ENCODE data around the gene GCSAML.

The GCSAML gene

DNA sequence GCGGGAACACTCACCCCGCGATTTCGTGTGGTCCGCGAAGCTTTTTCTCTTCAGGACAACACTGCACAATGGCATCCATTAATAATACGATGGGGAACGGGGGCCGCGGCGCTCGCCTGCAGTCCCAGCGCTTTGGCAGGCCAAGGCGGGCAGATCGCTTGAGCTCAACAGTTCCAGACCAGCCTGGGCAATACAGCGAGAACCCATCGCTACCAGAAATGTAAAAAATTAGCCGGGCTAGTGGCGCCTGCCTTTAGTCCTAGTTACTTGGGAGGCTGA is 30.4 kb upstream of the GCSAML start:
- no peak for TF ChIP-seq FOXP2 (optimal IDR thresholded peaks at IDR 0.05; ENCODE audit: borderline replicate concordance, extremely low read depth, extremely low read length, insufficient read depth)
- TF ChIP-seq TAF1 (IDR thresholded peaks at IDR 0.05; ENCODE audit: borderline replicate concordance, insufficient read depth, low read length) = no peak
- no peak for TF ChIP-seq POLR2AphosphoS5 (IDR thresholded peaks at IDR 0.05; ENCODE audit: low read depth, low read length)
- no peak for TF ChIP-seq SIN3A (IDR thresholded peaks at IDR 0.05; ENCODE audit: borderline replicate concordance, insufficient read depth, low read length)
- TF ChIP-seq, protein P1, sequence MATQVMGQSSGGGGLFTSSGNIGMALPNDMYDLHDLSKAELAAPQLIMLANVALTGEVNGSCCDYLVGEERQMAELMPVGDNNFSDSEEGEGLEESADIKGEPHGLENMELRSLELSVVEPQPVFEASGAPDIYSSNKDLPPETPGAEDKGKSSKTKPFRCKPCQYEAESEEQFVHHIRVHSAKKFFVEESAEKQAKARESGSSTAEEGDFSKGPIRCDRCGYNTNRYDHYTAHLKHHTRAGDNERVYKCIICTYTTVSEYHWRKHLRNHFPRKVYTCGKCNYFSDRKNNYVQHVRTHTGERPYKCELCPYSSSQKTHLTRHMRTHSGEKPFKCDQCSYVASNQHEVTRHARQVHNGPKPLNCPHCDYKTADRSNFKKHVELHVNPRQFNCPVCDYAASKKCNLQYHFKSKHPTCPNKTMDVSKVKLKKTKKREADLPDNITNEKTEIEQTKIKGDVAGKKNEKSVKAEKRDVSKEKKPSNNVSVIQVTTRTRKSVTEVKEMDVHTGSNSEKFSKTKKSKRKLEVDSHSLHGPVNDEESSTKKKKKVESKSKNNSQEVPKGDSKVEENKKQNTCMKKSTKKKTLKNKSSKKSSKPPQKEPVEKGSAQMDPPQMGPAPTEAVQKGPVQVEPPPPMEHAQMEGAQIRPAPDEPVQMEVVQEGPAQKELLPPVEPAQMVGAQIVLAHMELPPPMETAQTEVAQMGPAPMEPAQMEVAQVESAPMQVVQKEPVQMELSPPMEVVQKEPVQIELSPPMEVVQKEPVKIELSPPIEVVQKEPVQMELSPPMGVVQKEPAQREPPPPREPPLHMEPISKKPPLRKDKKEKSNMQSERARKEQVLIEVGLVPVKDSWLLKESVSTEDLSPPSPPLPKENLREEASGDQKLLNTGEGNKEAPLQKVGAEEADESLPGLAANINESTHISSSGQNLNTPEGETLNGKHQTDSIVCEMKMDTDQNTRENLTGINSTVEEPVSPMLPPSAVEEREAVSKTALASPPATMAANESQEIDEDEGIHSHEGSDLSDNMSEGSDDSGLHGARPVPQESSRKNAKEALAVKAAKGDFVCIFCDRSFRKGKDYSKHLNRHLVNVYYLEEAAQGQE (IDR thresholded peaks at IDR 0.05; ENCODE audit: insufficient read depth in 1 of 2, low read depth in 2 of 2, low read length in 2 of 2) = no peak

DNA sequence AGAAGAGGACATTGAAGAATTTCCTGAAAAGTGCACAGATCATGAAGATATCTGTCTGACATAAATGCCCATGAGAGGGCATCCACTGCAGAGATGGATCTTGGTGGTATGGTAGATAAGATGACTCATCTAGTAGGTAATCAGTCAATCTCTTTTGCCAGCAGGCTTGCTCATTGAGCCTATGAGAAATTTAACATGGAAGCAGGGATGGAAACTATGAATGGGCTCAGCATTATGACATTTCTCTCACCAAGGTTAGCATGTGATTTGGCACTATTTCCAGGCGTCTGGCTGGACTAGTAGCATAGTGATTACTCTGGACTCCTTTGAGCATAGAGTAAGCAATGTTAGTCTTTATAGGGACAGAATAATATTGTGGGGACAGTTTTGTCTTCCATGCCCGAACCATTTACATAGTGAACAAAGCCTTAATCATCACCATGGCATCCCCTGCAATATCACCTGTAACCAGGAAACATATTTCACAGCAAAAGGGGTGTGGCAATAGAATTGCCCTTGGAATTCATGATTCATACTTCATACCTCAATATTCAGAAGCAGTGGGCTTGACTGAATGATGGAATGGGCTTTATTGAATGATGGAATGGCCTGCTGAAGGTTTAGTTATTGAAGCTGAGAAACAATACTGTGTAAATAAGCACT is 20.0 kb upstream of the GCSAML start:
- TF ChIP-seq FOXP2 (optimal IDR thresholded peaks at IDR 0.05; ENCODE audit: borderline replicate concordance, extremely low read depth, extremely low read length, insufficient read depth) = no peak
- TF ChIP-seq SIN3A (IDR thresholded peaks at IDR 0.05; ENCODE audit: borderline replicate concordance, insufficient read depth, low read length) = no peak
- TF ChIP-seq TAF1 (IDR thresholded peaks at IDR 0.05; ENCODE audit: borderline replicate concordance, insufficient read depth, low read length) = no peak
- no peak for TF ChIP-seq POLR2AphosphoS5 (IDR thresholded peaks at IDR 0.05; ENCODE audit: low read depth, low read length)

DNA sequence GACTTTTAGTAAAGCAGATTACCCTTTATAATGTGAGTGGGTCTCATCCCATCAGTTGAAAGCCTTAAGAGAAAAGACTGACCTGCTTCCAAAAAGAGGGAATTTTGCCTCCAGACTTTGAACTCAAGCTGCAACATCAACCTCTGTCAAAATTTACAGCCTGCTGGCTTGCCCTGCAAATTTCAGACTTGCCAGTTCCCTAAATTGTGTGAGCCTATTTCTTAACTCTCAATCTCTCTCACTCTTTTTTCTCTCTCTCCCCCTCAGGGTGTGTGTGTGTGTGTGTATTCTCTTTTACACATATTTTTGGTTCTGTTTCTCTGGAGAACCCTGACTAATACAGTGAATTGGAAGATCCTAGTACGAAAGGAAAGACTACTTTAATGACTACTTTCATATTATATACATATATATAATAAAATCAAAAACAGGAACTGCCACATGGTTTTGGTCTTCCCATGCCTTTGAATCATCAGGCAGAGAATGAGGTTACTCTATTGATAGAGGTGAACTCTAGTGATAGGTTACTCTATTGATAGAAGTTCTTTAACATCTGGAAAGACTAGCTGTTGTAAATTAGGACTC is 19.1 kb upstream of the GCSAML start:
- TF ChIP-seq TAF1 (IDR thresholded peaks at IDR 0.05; ENCODE audit: borderline replicate concordance, insufficient read depth, low read length) (no peak), POLR2AphosphoS5 (IDR thresholded peaks at IDR 0.05; ENCODE audit: low read depth, low read length) (no peak), SIN3A (IDR thresholded peaks at IDR 0.05; ENCODE audit: borderline replicate concordance, insufficient read depth, low read length) (no peak), FOXP2 (optimal IDR thresholded peaks at IDR 0.05; ENCODE audit: borderline replicate concordance, extremely low read depth, extremely low read length, insufficient read depth) (no peak)
- TF ChIP-seq, protein P1 (IDR thresholded peaks at IDR 0.05; ENCODE audit: insufficient read depth in 1 of 2, low read depth in 2 of 2, low read length in 2 of 2) = no peak

DNA sequence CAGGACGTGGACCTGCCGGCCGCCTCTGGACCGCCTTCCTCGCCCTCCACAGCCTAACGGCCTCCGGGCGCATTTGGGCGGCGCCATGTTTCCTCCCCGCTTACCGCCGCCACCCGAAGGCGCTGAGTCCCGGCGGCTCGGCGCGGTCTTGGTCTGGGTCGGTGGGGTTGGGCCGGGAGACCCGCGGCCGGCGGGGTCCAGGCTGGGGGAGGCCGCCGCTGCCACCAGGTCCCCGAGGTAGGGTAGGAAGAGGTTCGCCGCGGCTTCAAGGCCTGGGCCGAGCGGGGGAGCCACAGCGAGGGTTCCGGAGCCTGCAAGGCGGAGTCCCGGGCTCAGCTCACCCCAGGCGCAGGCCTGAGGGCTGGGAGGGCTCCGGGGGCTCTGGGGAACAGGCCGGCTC is 18.1 kb upstream of the GCSAML start:
- TF ChIP-seq POLR2AphosphoS5 (IDR thresholded peaks at IDR 0.05; ENCODE audit: low read depth, low read length) (no peak), FOXP2 (optimal IDR thresholded peaks at IDR 0.05; ENCODE audit: borderline replicate concordance, extremely low read depth, extremely low read length, insufficient read depth) (no peak)

DNA sequence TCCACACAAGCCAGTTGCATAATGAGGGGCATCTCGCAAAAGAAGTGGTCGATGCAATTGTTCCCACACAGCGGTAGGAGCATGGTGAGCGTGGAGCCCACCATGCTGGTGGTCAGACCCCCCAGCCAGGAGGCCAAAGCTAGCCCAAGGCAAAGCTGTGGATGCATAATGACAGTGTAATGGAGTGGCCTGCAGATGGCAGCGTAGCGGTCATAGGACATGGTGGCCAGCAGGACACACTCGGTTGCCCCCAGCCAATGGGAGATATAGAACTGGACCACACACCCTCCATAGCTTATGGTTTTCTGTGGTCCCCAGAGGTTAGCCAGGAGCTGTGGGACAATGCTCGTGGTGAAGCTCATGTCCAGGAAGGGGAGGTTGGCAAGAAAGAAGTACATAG is 17.0 kb upstream of the GCSAML start:
- TF ChIP-seq SIN3A (IDR thresholded peaks at IDR 0.05; ENCODE audit: borderline replicate concordance, insufficient read depth, low read length) = no peak
- TF ChIP-seq TAF1 (IDR thresholded peaks at IDR 0.05; ENCODE audit: borderline replicate concordance, insufficient read depth, low read length) = no peak
- TF ChIP-seq POLR2AphosphoS5 (IDR thresholded peaks at IDR 0.05; ENCODE audit: low read depth, low read length) = no peak
- no peak for TF ChIP-seq FOXP2 (optimal IDR thresholded peaks at IDR 0.05; ENCODE audit: borderline replicate concordance, extremely low read depth, extremely low read length, insufficient read depth)
- TF ChIP-seq, protein P1 (IDR thresholded peaks at IDR 0.05; ENCODE audit: insufficient read depth in 1 of 2, low read depth in 2 of 2, low read length in 2 of 2) = no peak

DNA sequence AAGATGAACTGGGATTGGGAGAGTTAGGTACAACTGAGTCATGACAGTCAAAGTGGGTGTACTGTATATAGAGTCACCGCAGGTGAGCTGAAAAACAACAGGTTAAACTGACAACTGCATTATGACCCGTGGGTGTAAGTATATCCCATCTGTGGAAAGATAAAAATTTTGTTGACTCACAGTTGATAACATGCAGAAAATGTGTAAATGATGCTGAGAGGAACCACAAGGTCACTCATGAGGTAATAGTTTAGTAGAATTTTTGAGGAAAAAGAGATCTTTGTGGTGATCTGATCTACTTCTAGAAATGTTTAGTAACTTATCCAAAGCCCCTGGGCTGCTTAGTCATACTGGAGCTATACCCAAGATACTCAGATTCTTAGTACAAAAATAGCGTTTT is 13.5 kb upstream of the GCSAML start:
- TF ChIP-seq SIN3A (IDR thresholded peaks at IDR 0.05; ENCODE audit: borderline replicate concordance, insufficient read depth, low read length) = no peak
- TF ChIP-seq FOXP2 (optimal IDR thresholded peaks at IDR 0.05; ENCODE audit: borderline replicate concordance, extremely low read depth, extremely low read length, insufficient read depth) = no peak
- TF ChIP-seq POLR2AphosphoS5 (IDR thresholded peaks at IDR 0.05; ENCODE audit: low read depth, low read length) = no peak
- TF ChIP-seq, protein P1 (IDR thresholded peaks at IDR 0.05; ENCODE audit: insufficient read depth in 1 of 2, low read depth in 2 of 2, low read length in 2 of 2) = no peak
- no peak for TF ChIP-seq TAF1 (IDR thresholded peaks at IDR 0.05; ENCODE audit: borderline replicate concordance, insufficient read depth, low read length)
